ENCODE results near the gene RNF130. TPM values are rescaled to one million over a fixed set of nuclear protein-coding genes. Genes with fewer than 3 reads are reported as not detected.

RNF130 gene
- total and polyA plus RNA-seq, 9 of the 15 experiments (the other 6 are each of a cell fraction or from before 2014, with no cell fraction given): 5.8 to 39.4 (median 27.1) TPM

- no peaks in the 10 kb centered on the region for H3K36me3 ChIP-seq (ENCODE audit: control insufficient read depth, insufficient read depth, low read length)
- no peak overlapping the region for H3K9ac ChIP-seq (ENCODE audit: insufficient read depth in 1 of 2, low read depth in 2 of 2, low read length in 2 of 2)
- H3K9me3 ChIP-seq (replicated peaks; ENCODE audit: control insufficient read depth, insufficient read depth, low read depth, low read length): no peaks in the 10 kb centered on the region
- FAIRE-seq (no peak), DNase-seq (ENCODE audit: extremely low read depth in 1 of 4, low spot score in 3 of 4) (no peak), ATAC-seq (no peak)
- ChIA-PET CTCF (ENCODE audit: low intra/inter-chr PET ratio) (no interaction called here), POLR2A (no interaction called here)
- peaks cover 2 to 10% of the 10 kb centered on the region in 2 experiments; a peak in 3 of 5 replicates for H3K4me1 ChIP-seq (replicated peaks in 1 of 2; ENCODE audit: control insufficient read depth in 2 of 2, insufficient read depth in 2 of 2, low read length in 2 of 2)
- no peaks in the 10 kb centered on the region for H3K9me1 ChIP-seq (ENCODE audit: control insufficient read depth, insufficient read depth, low read length)
- no TSS peak for BruUV-seq (replicated peaks)
- no peak overlapping the region for H2AFZ ChIP-seq (ENCODE audit: low read depth, low read length)
- intact Hi-C loops (cut with micrococcal nuclease) (no loop called here), in situ Hi-C loops (cut with MboI) (no loop called here)
- no peaks in the 10 kb centered on the region for H3K27me3 ChIP-seq (ENCODE audit: control insufficient read depth in 2 of 2, insufficient read depth in 2 of 2, low read length in 2 of 2)
- H3K4me2 ChIP-seq (ENCODE audit: insufficient read depth, low read length): no peak overlapping the region
- no peak overlapping the region for H3K4me3 ChIP-seq
- no peak for TF ChIP-seq ZNF695 (CRISPR knock-in tag; IDR thresholded peaks at IDR 0.05)
- no peak for TF ChIP-seq TRIM24 (IDR thresholded peaks at IDR 0.05)
- TF ChIP-seq MCM7 (IDR thresholded peaks at IDR 0.05): no peak
- TF ChIP-seq POLR3A (IDR thresholded peaks at IDR 0.05; ENCODE audit: borderline replicate concordance, extremely low read depth, insufficient read depth, insufficient read length): no peak
- TF ChIP-seq, protein P1, sequence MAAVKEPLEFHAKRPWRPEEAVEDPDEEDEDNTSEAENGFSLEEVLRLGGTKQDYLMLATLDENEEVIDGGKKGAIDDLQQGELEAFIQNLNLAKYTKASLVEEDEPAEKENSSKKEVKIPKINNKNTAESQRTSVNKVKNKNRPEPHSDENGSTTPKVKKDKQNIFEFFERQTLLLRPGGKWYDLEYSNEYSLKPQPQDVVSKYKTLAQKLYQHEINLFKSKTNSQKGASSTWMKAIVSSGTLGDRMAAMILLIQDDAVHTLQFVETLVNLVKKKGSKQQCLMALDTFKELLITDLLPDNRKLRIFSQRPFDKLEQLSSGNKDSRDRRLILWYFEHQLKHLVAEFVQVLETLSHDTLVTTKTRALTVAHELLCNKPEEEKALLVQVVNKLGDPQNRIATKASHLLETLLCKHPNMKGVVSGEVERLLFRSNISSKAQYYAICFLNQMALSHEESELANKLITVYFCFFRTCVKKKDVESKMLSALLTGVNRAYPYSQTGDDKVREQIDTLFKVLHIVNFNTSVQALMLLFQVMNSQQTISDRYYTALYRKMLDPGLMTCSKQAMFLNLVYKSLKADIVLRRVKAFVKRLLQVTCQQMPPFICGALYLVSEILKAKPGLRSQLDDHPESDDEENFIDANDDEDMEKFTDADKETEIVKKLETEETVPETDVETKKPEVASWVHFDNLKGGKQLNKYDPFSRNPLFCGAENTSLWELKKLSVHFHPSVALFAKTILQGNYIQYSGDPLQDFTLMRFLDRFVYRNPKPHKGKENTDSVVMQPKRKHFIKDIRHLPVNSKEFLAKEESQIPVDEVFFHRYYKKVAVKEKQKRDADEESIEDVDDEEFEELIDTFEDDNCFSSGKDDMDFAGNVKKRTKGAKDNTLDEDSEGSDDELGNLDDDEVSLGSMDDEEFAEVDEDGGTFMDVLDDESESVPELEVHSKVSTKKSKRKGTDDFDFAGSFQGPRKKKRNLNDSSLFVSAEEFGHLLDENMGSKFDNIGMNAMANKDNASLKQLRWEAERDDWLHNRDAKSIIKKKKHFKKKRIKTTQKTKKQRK (IDR thresholded peaks at IDR 0.05; ENCODE audit: borderline replicate concordance, low read depth, low read length): no peak
- TF ChIP-seq RAD51 (IDR thresholded peaks at IDR 0.05; ENCODE audit: borderline replicate concordance, low read depth): no peak
- TF ChIP-seq ZNF408 (CRISPR knock-in tag; IDR thresholded peaks at IDR 0.05; ENCODE audit: low read depth): no peak
- no peak for TF ChIP-seq CAMTA2 (CRISPR knock-in tag; conservative IDR thresholded peaks at IDR 0.05)
- TF ChIP-seq ZNF584 (CRISPR knock-in tag; IDR thresholded peaks at IDR 0.05; ENCODE audit: low read depth): no peak
- no peak for TF ChIP-seq PHF8 (IDR thresholded peaks at IDR 0.05; ENCODE audit: borderline replicate concordance, low read length)
- no peak for TF ChIP-seq HEY1 (CRISPR knock-in tag; IDR thresholded peaks at IDR 0.05; ENCODE audit: borderline replicate concordance)
- no peak for TF ChIP-seq FOXJ3 (CRISPR knock-in tag; IDR thresholded peaks at IDR 0.05)
- no peak for TF ChIP-seq ZNF589 (CRISPR knock-in tag; IDR thresholded peaks at IDR 0.05; ENCODE audit: low read depth)
- TF ChIP-seq, protein P2, sequence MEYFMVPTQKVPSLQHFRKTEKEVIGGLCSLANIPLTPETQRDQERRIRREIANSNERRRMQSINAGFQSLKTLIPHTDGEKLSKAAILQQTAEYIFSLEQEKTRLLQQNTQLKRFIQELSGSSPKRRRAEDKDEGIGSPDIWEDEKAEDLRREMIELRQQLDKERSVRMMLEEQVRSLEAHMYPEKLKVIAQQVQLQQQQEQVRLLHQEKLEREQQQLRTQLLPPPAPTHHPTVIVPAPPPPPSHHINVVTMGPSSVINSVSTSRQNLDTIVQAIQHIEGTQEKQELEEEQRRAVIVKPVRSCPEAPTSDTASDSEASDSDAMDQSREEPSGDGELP (CRISPR knock-in tag; IDR thresholded peaks at IDR 0.05; ENCODE audit: borderline replicate concordance): no peak
- TF ChIP-seq CBFB (CRISPR knock-in tag; IDR thresholded peaks at IDR 0.05): no peak
- no peak for TF ChIP-seq ZNF133 (CRISPR knock-in tag; IDR thresholded peaks at IDR 0.05)
- TF ChIP-seq PML (IDR thresholded peaks at IDR 0.05; ENCODE audit: low read length): no peak
- no peak for TF ChIP-seq PRPF4 (IDR thresholded peaks at IDR 0.05; ENCODE audit: insufficient read depth, low read depth, low read length, poor library complexity, severe bottlenecking)
- TF ChIP-seq SREBF1 (IDR thresholded peaks at IDR 0.05; ENCODE audit: borderline replicate concordance, low read depth, low read length): no peak
- TF ChIP-seq, protein P3, sequence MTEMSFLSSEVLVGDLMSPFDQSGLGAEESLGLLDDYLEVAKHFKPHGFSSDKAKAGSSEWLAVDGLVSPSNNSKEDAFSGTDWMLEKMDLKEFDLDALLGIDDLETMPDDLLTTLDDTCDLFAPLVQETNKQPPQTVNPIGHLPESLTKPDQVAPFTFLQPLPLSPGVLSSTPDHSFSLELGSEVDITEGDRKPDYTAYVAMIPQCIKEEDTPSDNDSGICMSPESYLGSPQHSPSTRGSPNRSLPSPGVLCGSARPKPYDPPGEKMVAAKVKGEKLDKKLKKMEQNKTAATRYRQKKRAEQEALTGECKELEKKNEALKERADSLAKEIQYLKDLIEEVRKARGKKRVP (CRISPR knock-in tag; IDR thresholded peaks at IDR 0.05): no peak
- H3K27ac ChIP-seq (ENCODE audit: extremely low read depth, low read depth, low read length): no peak overlapping the region
- H4K20me1 ChIP-seq (replicated peaks; ENCODE audit: control insufficient read depth, insufficient read depth, low read length): no peaks in the 10 kb centered on the region
- 0 out of 3 replicates have a peak, but pooled peaks cover 6% of the 10 kb centered on the region for H3K79me2 ChIP-seq (ENCODE audit: control insufficient read depth, insufficient read depth, low read length)
- WGBS (ENCODE audit: insufficient coverage, low coverage, missing lambda C conversion rate): 85% methylated on average over 1 of the region's 1 CpG
Measured at GRCh38 chr5:180056153-180056552, 15.4 kb downstream of the RNF130 start.
